Peyer's patch (tissue), 4 donors: Measurements from ENCODE around the gene IRAK2. TPM values are rescaled to one million over a fixed set of nuclear protein-coding genes. Genes with fewer than 3 reads are reported as not detected.
A peak's percentile ranks its signal among the peaks of the same experiment; 100 is the strongest.

ENCODE experiments used
- DNase-seq, 3 donors: peaks; one replicate each; pipeline ENCODE4 v3.0.0-alpha.2; 2017 to 2019
- H3K27ac ChIP-seq, 4 donors: fragments of 200-600 bp; sonication (generic); one replicate each; pipeline ENCODE4 v1.5.1; 2016 to 2019
- H3K27me3 ChIP-seq, 2 donors: fragments of 200-600 bp; sonication (generic); one replicate each; pipeline ENCODE4 v1.5.1; 2019
- H3K36me3 ChIP-seq, 3 donors: fragments of 200-600 bp; sonication (generic); one replicate each; pipeline ENCODE4 v1.5.1; 2016 to 2019
- H3K4me1 ChIP-seq, 4 donors: fragments of 200-600 bp; sonication (generic); one replicate each; pipeline ENCODE4 v1.5.1; 2016 to 2019
- H3K4me3 ChIP-seq, 4 donors: fragments of 200-600 bp; sonication (generic); 1 replicate in 3 of 4; 2 replicates in 1 of 4; pipeline ENCODE4 v1.5.1; 2016 to 2019; ENCODE audit warnings: mild to moderate bottlenecking in 1 of 4
- H3K9me3 ChIP-seq, 4 donors: fragments of 200-600 bp; sonication (generic); one replicate each; pipeline ENCODE4 v1.5.1; 2016 to 2019; ENCODE audit warnings: mild to moderate bottlenecking in 1 of 4
- CTCF ChIP-seq, 6 experiments: fragments of 450-650 bp in 4 of 6; fragments of 200-600 bp in 2 of 6; sonication (generic) in 1 of 6; IDR thresholded peaks; one replicate each; pipeline ENCODE4 v1.5.1; 2017 to 2019; ENCODE audit warnings: antibody characterized with exemption in 6 of 6, mild to moderate bottlenecking in 3 of 6, moderate library complexity in 1 of 6
- POLR2A ChIP-seq, 2 donors: fragments of 450-650 bp; IDR thresholded peaks; one replicate each; pipeline ENCODE4 v1.5.1; 2017; ENCODE audit warnings: antibody characterized with exemption in 2 of 2, mild to moderate bottlenecking in 2 of 2, moderate library complexity in 2 of 2
- total RNA-seq, 4 donors: library from RNA; depleted of rRNA; stranded (reverse); fragments of >200 nt; gene quantifications; one replicate each; pipeline ENCODE4 v1.1.0, GENCODE V29; 2016

IRAK2 gene
- total RNA-seq, 4 donors from 2014 or later: 9.1 to 17.3 (median 11.0) TPM

GRCh38 chr3:10224794-10225665 is 60.3 kb downstream of the IRAK2 start:
- Histone ChIP-seq H3K4me1 (peaks cover 3 to 40% (median 23%) of the 10 kb centered on the region in 4 donors), H3K36me3 (peaks cover 0 to 4% (median 0%) of the 10 kb centered on the region in 3 donors), H3K4me3 (no peak overlapping the region), H3K27me3 (no peaks in the 10 kb centered on the region), H3K9me3 (no peaks in the 10 kb centered on the region), H3K27ac (peak overlapping the region in 3 of 4 donors; percentile 34 to 77 (median 59))
- TF ChIP-seq CTCF (IDR thresholded peaks at IDR 0.05): peak; percentile 78 to 97 (median 86)
- TF ChIP-seq POLR2A (IDR thresholded peaks at IDR 0.05): no peak
- DNase-seq: peak; percentile 77 to 93 (median 83)

GRCh38 chr3:10226293-10226692 is 61.6 kb downstream of the IRAK2 start:
- TF ChIP-seq POLR2A (IDR thresholded peaks at IDR 0.05) (no peak), CTCF (IDR thresholded peaks at IDR 0.05) (no peak)
- no peaks in the 10 kb centered on the region for H3K27me3 ChIP-seq
- peak in 2 of 3 donors; percentile 67 to 73 for DNase-seq
- H3K4me1 ChIP-seq: peaks cover 3 to 39% (median 19%) of the 10 kb centered on the region in 4 donors
- peaks cover 0 to 8% (median 0%) of the 10 kb centered on the region in 3 donors for H3K36me3 ChIP-seq
- H3K4me3 ChIP-seq: no peak overlapping the region
- peak overlapping the region in 2 of 4 donors; percentile 59 to 77 for H3K27ac ChIP-seq
- H3K9me3 ChIP-seq: no peaks in the 10 kb centered on the region

- Histone ChIP-seq H3K27ac (no peak overlapping the region), H3K9me3 (no peaks in the 10 kb centered on the region), H3K36me3 (peaks cover 0 to 12% (median 0%) of the 10 kb centered on the region in 3 donors), H3K4me3 (no peak overlapping the region), H3K4me1 (peaks cover 2 to 24% (median 11%) of the 10 kb centered on the region in 4 donors), H3K27me3 (no peaks in the 10 kb centered on the region)
- no peak for TF ChIP-seq CTCF (IDR thresholded peaks at IDR 0.05)
- TF ChIP-seq POLR2A (IDR thresholded peaks at IDR 0.05): no peak
- DNase-seq: no peak
These were observed 63.7 kb downstream of the IRAK2 start for GRCh38 chr3:10228248-10228950.

GRCh38 chr3:10229576-10229975 is 64.9 kb downstream of the IRAK2 start:
- no peak for DNase-seq
- H3K36me3 ChIP-seq: peaks cover 0 to 23% (median 0%) of the 10 kb centered on the region in 3 donors
- TF ChIP-seq POLR2A (IDR thresholded peaks at IDR 0.05): no peak
- H3K4me3 ChIP-seq: no peak overlapping the region
- H3K9me3 ChIP-seq: no peaks in the 10 kb centered on the region
- no peaks in the 10 kb centered on the region for H3K27me3 ChIP-seq
- H3K27ac ChIP-seq: no peak overlapping the region
- H3K4me1 ChIP-seq: peaks cover 0 to 15% (median 7%) of the 10 kb centered on the region in 4 donors

GRCh38 chr3:10232137-10232536 is 67.4 kb downstream of the IRAK2 start:
- H3K4me1 ChIP-seq: no peaks in the 10 kb centered on the region
- no peaks in the 10 kb centered on the region for H3K9me3 ChIP-seq
- TF ChIP-seq CTCF (IDR thresholded peaks at IDR 0.05) (no peak), POLR2A (IDR thresholded peaks at IDR 0.05) (no peak)
- H3K36me3 ChIP-seq: peaks cover 0 to 39% (median 0%) of the 10 kb centered on the region in 3 donors
- H3K27ac ChIP-seq: no peak overlapping the region
- no peak for DNase-seq
- H3K4me3 ChIP-seq: no peak overlapping the region
- no peaks in the 10 kb centered on the region for H3K27me3 ChIP-seq

- H3K27me3 ChIP-seq: no peaks in the 10 kb centered on the region
- H3K4me3 ChIP-seq: no peak overlapping the region
- no peak for DNase-seq
- peaks cover 0 to 35% (median 0%) of the 10 kb centered on the region in 3 donors for H3K36me3 ChIP-seq
- no peak overlapping the region for H3K27ac ChIP-seq
- H3K9me3 ChIP-seq: no peaks in the 10 kb centered on the region
- H3K4me1 ChIP-seq: no peaks in the 10 kb centered on the region
- TF ChIP-seq CTCF (IDR thresholded peaks at IDR 0.05) (no peak), POLR2A (IDR thresholded peaks at IDR 0.05) (no peak)
These were observed 69.3 kb downstream of the IRAK2 start for GRCh38 chr3:10233988-10234387.
